Stimulated activated CD4-positive, alpha-beta T cell treated with anti-CD3 and anti-CD28 coated beads, Interleukin-2, amount 100 ng/mL, for 4 hours (primary cell): ENCODE measurements around the gene RNF180.
"Not testable (repeated sequence)": the region's sequence is repeated elsewhere in the genome, so short reads cannot be mapped to it uniquely, and the experiment has no call there.

Source experiments
- DNase-seq: peaks from one replicate; pipeline ENCODE4 v3.0.0-alpha.2; 2020; ENCODE audit warnings: low read depth

RNF180 gene

GRCh38 chr5:64181440-64181839, 15.8 kb downstream of the RNF180 start:
- DNase-seq: no peak

GRCh38 chr5:64183956-64184355, 18.3 kb downstream of the RNF180 start:
- DNase-seq: no peak

GRCh38 chr5:64184832-64185231, 19.2 kb downstream of the RNF180 start:
- DNase-seq: no peak

- no peak for DNase-seq
Observed at GRCh38 chr5:64188776-64189175, 23.1 kb downstream of the RNF180 start.

GRCh38 chr5:64190562-64191306, 25.1 kb downstream of the RNF180 start:
- no peak for DNase-seq

- DNase-seq: no peak
Observed at GRCh38 chr5:64195981-64196380, 30.3 kb downstream of the RNF180 start.

- DNase-seq: no peak
Observed at GRCh38 chr5:64199425-64199824, 33.8 kb downstream of the RNF180 start.

GRCh38 chr5:64201996-64202395, 36.4 kb downstream of the RNF180 start:
- no peak for DNase-seq

GRCh38 chr5:64206653-64207052, 41.0 kb downstream of the RNF180 start:
- DNase-seq: no peak

- no peak for DNase-seq
Observed at GRCh38 chr5:64207978-64208377, 42.3 kb downstream of the RNF180 start.

- DNase-seq: no peak
Observed at GRCh38 chr5:64209353-64209752, 43.7 kb downstream of the RNF180 start.

GRCh38 chr5:64210866-64211265, 45.2 kb downstream of the RNF180 start:
- no peak for DNase-seq

GRCh38 chr5:64213011-64213410, 47.4 kb downstream of the RNF180 start:
- no peak for DNase-seq

GRCh38 chr5:64213531-64213930, 47.9 kb downstream of the RNF180 start:
- DNase-seq: no peak

GRCh38 chr5:64214132-64214531, 48.5 kb downstream of the RNF180 start:
- DNase-seq: no peak

GRCh38 chr5:64221911-64222310, 56.3 kb downstream of the RNF180 start:
- no peak for DNase-seq

GRCh38 chr5:64225286-64225981, 59.8 kb downstream of the RNF180 start:
- DNase-seq: not testable (repeated sequence)

- DNase-seq: not testable (repeated sequence)
Observed at GRCh38 chr5:64227131-64227537, 61.5 kb downstream of the RNF180 start.

GRCh38 chr5:64229163-64229774, 63.6 kb downstream of the RNF180 start:
- no peak for DNase-seq

GRCh38 chr5:64260756-64261155, 95.1 kb downstream of the RNF180 start:
- DNase-seq: no peak

- DNase-seq: no peak
Observed at GRCh38 chr5:64269164-64269563, 103.5 kb downstream of the RNF180 start.

GRCh38 chr5:64273276-64273675, 107.6 kb downstream of the RNF180 start:
- no peak for DNase-seq
